K562 (cell line): ENCODE data around the gene NRN1L. TPM values are rescaled to one million over a fixed set of nuclear protein-coding genes. Genes with fewer than 3 reads are reported as not detected.

Experiments used
- ARID2 ChIP-seq: fragments of 450-650 bp; IDR thresholded peaks from 2 replicates; pipeline ENCODE4 v1.6.1; 2017; ENCODE audit warnings: antibody characterized with exemption, mild to moderate bottlenecking
- CBX3 ChIP-seq, 2 experiments: IDR thresholded peaks; 1 replicate in 1 of 2; 2 replicates in 1 of 2; pipeline ENCODE4 v1.6.1; 2012; ENCODE audit warnings: inconsistent platforms in 2 of 2, low read length in 2 of 2, borderline replicate concordance in 1 of 2, control low read depth in 1 of 2
- EP400 ChIP-seq: fragments of 450-650 bp; IDR thresholded peaks from 2 replicates; pipeline ENCODE4 v1.6.1; 2017; ENCODE audit warnings: antibody characterized with exemption, mild to moderate bottlenecking, moderate library complexity
- HDAC8 ChIP-seq: fragments of 450-650 bp; IDR thresholded peaks from 2 replicates; pipeline ENCODE4 v1.6.1; 2016; ENCODE audit warnings: mild to moderate bottlenecking, missing genetic modification characterization, moderate library complexity, missing compliant biosample characterization
- JUNB ChIP-seq: fragments of 450-650 bp; formaldehyde crosslinking; conservative IDR thresholded peaks from 2 replicates; pipeline ENCODE4 v1.4.0; 2020; ENCODE audit warnings: mild to moderate bottlenecking
- MAFG ChIP-seq: fragments of 450-650 bp; conservative IDR thresholded peaks from 2 replicates; pipeline ENCODE4 v1.6.1; 2016; ENCODE audit warnings: missing genetic modification characterization, missing compliant biosample characterization
- ZNF280B ChIP-seq: fragments of 250-450 bp; sonication (Bioruptor Pico); IDR thresholded peaks from 2 replicates; pipeline ENCODE4 v1.5.1; 2021; ENCODE audit warnings: mild to moderate bottlenecking
- ZNF668 ChIP-seq: fragments of 250-450 bp; sonication (Bioruptor Pico); IDR thresholded peaks from 2 replicates; pipeline ENCODE4 v1.8.0; 2022; ENCODE audit warnings: mild to moderate bottlenecking, inconsistent platforms
- polyA plus RNA-seq, 8 experiments: library from polyadenylated mRNA; depleted of rRNA in 4 of 8; stranded (reverse) in 5 of 8; unstranded in 3 of 8; fragments of >200 nt; fragmentation: Nextera tagmentation in 2 of 8; fragmentation: Illumina TruSeq in 1 of 8; extraction: Ambion mirVana in 2 of 8; extraction: Trizol in 1 of 8; gene quantifications; 2 replicates each; pipeline versions ENCODE4 v1.2.1 to v1.2.3, GENCODE V29; 2011 to 2014; ENCODE audit warnings: inconsistent platforms in 1 of 8, missing spikeins in 1 of 8
- total RNA-seq, 7 experiments: library from RNA; depleted of rRNA in 6 of 7; stranded (reverse); fragments of >200 nt in 6 of 7; fragmentation: Illumina TruSeq in 2 of 7; extraction: Trizol in 2 of 7; gene quantifications; 2 replicates each; pipeline versions ENCODE4 v1.2.1 to v1.2.3, GENCODE V29; 2011 to 2021; ENCODE audit warnings: low replicate concordance in 1 of 7
- TF ChIP-seq, protein P1 (sequence below): fragments of 450-650 bp; formaldehyde crosslinking; IDR thresholded peaks from 2 replicates; pipeline ENCODE4 v1.4.0; 2020; ENCODE audit warnings: mild to moderate bottlenecking, moderate library complexity
- TF ChIP-seq, protein P2 (sequence below), 2 experiments: fragments of 450-650 bp; formaldehyde crosslinking in 1 of 2; IDR thresholded peaks; 2 replicates each; pipeline versions ENCODE4 v1.4.0 to v1.6.1; 2014 to 2020; ENCODE audit warnings: mild to moderate bottlenecking in 2 of 2, borderline replicate concordance in 1 of 2, low read depth in 1 of 2
- TF ChIP-seq, protein P3 (sequence below): fragments of 450-650 bp; IDR thresholded peaks from 2 replicates; pipeline ENCODE4 v1.6.1; 2018; ENCODE audit warnings: mild to moderate bottlenecking, low read depth; ENCODE audit not compliant: partially characterized antibody
- TF ChIP-seq, protein P4 (sequence below): sonication (generic); formaldehyde crosslinking; IDR thresholded peaks from 2 replicates; pipeline ENCODE4 v1.8.1; 2023; ENCODE audit warnings: mild to moderate bottlenecking, missing genetic modification reagents

NRN1L gene
- total and polyA plus RNA-seq, 9 of the 15 experiments (the other 6 are each of a cell fraction or from before 2014, with no cell fraction given): 0.22 to 0.86 (median 0.61) TPM; not detected in 5

GRCh38 chr16:67857547-67858233 is 27.0 kb upstream of the NRN1L start (continued):
- TF ChIP-seq, protein P1, sequence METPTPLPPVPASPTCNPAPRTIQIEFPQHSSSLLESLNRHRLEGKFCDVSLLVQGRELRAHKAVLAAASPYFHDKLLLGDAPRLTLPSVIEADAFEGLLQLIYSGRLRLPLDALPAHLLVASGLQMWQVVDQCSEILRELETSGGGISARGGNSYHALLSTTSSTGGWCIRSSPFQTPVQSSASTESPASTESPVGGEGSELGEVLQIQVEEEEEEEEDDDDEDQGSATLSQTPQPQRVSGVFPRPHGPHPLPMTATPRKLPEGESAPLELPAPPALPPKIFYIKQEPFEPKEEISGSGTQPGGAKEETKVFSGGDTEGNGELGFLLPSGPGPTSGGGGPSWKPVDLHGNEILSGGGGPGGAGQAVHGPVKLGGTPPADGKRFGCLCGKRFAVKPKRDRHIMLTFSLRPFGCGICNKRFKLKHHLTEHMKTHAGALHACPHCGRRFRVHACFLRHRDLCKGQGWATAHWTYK: no peak
- TF ChIP-seq ARID2 (no peak), CBX3 (IDR thresholded peaks at IDR 0.05; ENCODE audit: borderline replicate concordance in 1 of 2, low read length in 2 of 2) (no peak), MAFG (tag) (peak; percentile 21; the same call in 1 of the 2 replicates), ZNF280B (CRISPR knock-in tag) (no peak), HDAC8 (no peak), JUNB (no peak), EP400 (no peak), ZNF668 (no peak)
- TF ChIP-seq, protein P2, sequence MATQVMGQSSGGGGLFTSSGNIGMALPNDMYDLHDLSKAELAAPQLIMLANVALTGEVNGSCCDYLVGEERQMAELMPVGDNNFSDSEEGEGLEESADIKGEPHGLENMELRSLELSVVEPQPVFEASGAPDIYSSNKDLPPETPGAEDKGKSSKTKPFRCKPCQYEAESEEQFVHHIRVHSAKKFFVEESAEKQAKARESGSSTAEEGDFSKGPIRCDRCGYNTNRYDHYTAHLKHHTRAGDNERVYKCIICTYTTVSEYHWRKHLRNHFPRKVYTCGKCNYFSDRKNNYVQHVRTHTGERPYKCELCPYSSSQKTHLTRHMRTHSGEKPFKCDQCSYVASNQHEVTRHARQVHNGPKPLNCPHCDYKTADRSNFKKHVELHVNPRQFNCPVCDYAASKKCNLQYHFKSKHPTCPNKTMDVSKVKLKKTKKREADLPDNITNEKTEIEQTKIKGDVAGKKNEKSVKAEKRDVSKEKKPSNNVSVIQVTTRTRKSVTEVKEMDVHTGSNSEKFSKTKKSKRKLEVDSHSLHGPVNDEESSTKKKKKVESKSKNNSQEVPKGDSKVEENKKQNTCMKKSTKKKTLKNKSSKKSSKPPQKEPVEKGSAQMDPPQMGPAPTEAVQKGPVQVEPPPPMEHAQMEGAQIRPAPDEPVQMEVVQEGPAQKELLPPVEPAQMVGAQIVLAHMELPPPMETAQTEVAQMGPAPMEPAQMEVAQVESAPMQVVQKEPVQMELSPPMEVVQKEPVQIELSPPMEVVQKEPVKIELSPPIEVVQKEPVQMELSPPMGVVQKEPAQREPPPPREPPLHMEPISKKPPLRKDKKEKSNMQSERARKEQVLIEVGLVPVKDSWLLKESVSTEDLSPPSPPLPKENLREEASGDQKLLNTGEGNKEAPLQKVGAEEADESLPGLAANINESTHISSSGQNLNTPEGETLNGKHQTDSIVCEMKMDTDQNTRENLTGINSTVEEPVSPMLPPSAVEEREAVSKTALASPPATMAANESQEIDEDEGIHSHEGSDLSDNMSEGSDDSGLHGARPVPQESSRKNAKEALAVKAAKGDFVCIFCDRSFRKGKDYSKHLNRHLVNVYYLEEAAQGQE (IDR thresholded peaks at IDR 0.05; ENCODE audit: borderline replicate concordance): no peak
- TF ChIP-seq, protein P2 (CRISPR knock-in tag; IDR thresholded peaks at IDR 0.05; ENCODE audit: low read depth): no peak
- TF ChIP-seq, protein P3, sequence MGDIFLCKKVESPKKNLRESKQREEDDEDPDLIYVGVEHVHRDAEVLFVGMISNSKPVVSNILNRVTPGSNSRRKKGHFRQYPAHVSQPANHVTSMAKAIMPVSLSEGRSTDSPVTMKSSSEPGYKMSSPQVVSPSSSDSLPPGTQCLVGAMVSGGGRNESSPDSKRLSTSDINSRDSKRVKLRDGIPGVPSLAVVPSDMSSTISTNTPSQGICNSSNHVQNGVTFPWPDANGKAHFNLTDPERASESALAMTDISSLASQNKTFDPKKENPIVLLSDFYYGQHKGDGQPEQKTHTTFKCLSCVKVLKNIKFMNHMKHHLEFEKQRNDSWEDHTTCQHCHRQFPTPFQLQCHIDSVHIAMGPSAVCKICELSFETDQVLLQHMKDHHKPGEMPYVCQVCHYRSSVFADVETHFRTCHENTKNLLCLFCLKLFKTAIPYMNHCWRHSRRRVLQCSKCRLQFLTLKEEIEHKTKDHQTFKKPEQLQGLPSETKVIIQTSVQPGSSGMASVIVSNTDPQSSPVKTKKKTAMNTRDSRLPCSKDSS: no peak
- TF ChIP-seq, protein P4, sequence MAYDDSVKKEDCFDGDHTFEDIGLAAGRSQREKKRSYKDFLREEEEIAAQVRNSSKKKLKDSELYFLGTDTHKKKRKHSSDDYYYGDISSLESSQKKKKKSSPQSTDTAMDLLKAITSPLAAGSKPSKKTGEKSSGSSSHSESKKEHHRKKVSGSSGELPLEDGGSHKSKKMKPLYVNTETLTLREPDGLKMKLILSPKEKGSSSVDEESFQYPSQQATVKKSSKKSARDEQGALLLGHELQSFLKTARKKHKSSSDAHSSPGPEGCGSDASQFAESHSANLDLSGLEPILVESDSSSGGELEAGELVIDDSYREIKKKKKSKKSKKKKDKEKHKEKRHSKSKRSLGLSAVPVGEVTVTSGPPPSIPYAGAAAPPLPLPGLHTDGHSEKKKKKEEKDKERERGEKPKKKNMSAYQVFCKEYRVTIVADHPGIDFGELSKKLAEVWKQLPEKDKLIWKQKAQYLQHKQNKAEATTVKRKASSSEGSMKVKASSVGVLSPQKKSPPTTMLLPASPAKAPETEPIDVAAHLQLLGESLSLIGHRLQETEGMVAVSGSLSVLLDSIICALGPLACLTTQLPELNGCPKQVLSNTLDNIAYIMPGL (CRISPR knock-in tag): no peak
